Upper lobe of left lung (tissue), 6 donors: ENCODE data around the gene GLOD5. TPM values are rescaled to one million over a fixed set of nuclear protein-coding genes. Genes with fewer than 3 reads are reported as not detected.
A peak's percentile ranks its signal among the peaks of the same experiment; 100 is the strongest.

ENCODE experiments used
- ATAC-seq, 2 donors: fragments of 200-7000 bp; cut with Tn5 transposase; one replicate each; pipeline ENCODE4 v1.9.1; 2022; ENCODE audit warnings: mild to moderate bottlenecking in 2 of 2, moderate library complexity in 2 of 2; ENCODE audit not compliant: low FRiP score in 2 of 2
- DNase-seq, 2 donors: peaks; one replicate each; pipeline ENCODE4 v3.0.0-alpha.2; 2019 to 2020
- H3K27ac ChIP-seq, 4 donors: fragments of 200-600 bp; sonication (generic); one replicate each; pipeline ENCODE4 v1.5.1; 2016 to 2019
- H3K27me3 ChIP-seq, 4 donors: fragments of 200-600 bp; sonication (generic); one replicate each; pipeline ENCODE4 v1.5.1; 2017 to 2019
- H3K36me3 ChIP-seq, 4 donors: fragments of 200-600 bp; sonication (generic); one replicate each; pipeline ENCODE4 v1.5.1; 2016 to 2019
- H3K4me1 ChIP-seq, 4 donors: fragments of 200-600 bp; sonication (generic); one replicate each; pipeline ENCODE4 v1.5.1; 2018 to 2019
- H3K4me3 ChIP-seq, 4 donors: fragments of 200-600 bp; sonication (generic); one replicate each; pipeline ENCODE4 v1.5.1; 2017 to 2019; ENCODE audit warnings: mild to moderate bottlenecking in 2 of 4, moderate library complexity in 1 of 4
- H3K9me3 ChIP-seq, 4 donors: fragments of 200-600 bp; sonication (generic); one replicate each; pipeline ENCODE4 v1.5.1; 2018 to 2019
- EP300 ChIP-seq, 4 donors: sonication (generic); formaldehyde crosslinking; IDR thresholded peaks; one replicate each; pipeline ENCODE4 v1.5.1; 2017; ENCODE audit warnings: antibody characterized with exemption in 4 of 4, control low read depth in 2 of 4
- POLR2A ChIP-seq, 4 donors: fragments of 450-650 bp; IDR thresholded peaks; one replicate each; pipeline ENCODE4 v1.5.1; 2016 to 2017; ENCODE audit warnings: antibody characterized with exemption in 4 of 4, mild to moderate bottlenecking in 2 of 4
- POLR2AphosphoS5 ChIP-seq, 2 donors: sonication (generic); formaldehyde crosslinking; IDR thresholded peaks; one replicate each; pipeline ENCODE4 v1.5.1; 2017; ENCODE audit warnings: antibody characterized with exemption in 2 of 2
- WGBS, 2 donors: methylation state at CpG; one replicate each; pipeline ENCODE4 v1.1.5; 2017 to 2018; 5-methylcytosine and 5-hydroxymethylcytosine counted together
- total RNA-seq, 6 donors: library from RNA; depleted of rRNA in 4 of 6; stranded (reverse); fragments of >200 nt in 4 of 6; gene quantifications; one replicate each; pipeline versions ENCODE4 v1.1.0 to v1.2.1, GENCODE V29; 2016 to 2021
- TF ChIP-seq, protein P1 (sequence below), 6 experiments: fragments of 450-650 bp in 4 of 6; fragments of 200-600 bp in 2 of 6; sonication (generic) in 2 of 6; IDR thresholded peaks; one replicate each; pipeline ENCODE4 v1.5.1; 2016 to 2019; ENCODE audit warnings: antibody characterized with exemption in 6 of 6
- donor health status: DM: no; HTN: no; CAD: no; lungs with moderate emphysema.
- donor health status: DM: no; HTN: yes; CAD: no; lungs with severe emphysema.

Gene GLOD5
- total RNA-seq, 6 donors from 2014 or later: 1.1 to 2.1 (median 2.0) TPM; not detected in 2

DNA sequence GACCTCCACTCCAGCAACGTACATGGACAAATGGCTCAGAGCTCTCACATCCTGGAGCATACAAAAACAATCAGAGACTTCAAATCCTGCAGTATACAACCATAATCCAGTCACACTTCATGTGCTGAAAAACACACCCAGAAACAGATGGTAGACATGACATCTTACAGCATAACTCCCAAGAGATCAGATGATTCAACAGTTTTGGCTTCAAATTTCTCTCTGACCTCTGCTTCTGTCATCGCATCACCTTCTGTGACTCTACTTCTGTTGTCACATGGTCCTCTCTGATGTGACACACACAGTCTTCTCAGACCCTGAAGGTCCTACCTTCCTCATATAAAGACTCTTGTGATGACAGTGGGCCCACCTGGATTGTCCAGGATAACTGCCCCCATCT lies 46.5 kb upstream of the GLOD5 start:
- Histone ChIP-seq H3K9me3 (no peaks in the 10 kb centered on the region), H3K36me3 (no peaks in the 10 kb centered on the region), H3K27ac (no peak overlapping the region), H3K4me3 (no peak overlapping the region), H3K4me1 (no peaks in the 10 kb centered on the region), H3K27me3 (no peaks in the 10 kb centered on the region)
- WGBS, 2 donors: 77 to 88% methylated on average over 2 of the region's 2 CpGs
- no peak for DNase-seq
- no peak for TF ChIP-seq POLR2AphosphoS5 (IDR thresholded peaks at IDR 0.05)
- TF ChIP-seq, protein P1, sequence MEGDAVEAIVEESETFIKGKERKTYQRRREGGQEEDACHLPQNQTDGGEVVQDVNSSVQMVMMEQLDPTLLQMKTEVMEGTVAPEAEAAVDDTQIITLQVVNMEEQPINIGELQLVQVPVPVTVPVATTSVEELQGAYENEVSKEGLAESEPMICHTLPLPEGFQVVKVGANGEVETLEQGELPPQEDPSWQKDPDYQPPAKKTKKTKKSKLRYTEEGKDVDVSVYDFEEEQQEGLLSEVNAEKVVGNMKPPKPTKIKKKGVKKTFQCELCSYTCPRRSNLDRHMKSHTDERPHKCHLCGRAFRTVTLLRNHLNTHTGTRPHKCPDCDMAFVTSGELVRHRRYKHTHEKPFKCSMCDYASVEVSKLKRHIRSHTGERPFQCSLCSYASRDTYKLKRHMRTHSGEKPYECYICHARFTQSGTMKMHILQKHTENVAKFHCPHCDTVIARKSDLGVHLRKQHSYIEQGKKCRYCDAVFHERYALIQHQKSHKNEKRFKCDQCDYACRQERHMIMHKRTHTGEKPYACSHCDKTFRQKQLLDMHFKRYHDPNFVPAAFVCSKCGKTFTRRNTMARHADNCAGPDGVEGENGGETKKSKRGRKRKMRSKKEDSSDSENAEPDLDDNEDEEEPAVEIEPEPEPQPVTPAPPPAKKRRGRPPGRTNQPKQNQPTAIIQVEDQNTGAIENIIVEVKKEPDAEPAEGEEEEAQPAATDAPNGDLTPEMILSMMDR (IDR thresholded peaks at IDR 0.05): no peak
- TF ChIP-seq POLR2A (IDR thresholded peaks at IDR 0.05): no peak
- TF ChIP-seq EP300 (IDR thresholded peaks at IDR 0.05): no peak
- ATAC-seq: peak in 1 of 2 donors; percentile 80

DNA sequence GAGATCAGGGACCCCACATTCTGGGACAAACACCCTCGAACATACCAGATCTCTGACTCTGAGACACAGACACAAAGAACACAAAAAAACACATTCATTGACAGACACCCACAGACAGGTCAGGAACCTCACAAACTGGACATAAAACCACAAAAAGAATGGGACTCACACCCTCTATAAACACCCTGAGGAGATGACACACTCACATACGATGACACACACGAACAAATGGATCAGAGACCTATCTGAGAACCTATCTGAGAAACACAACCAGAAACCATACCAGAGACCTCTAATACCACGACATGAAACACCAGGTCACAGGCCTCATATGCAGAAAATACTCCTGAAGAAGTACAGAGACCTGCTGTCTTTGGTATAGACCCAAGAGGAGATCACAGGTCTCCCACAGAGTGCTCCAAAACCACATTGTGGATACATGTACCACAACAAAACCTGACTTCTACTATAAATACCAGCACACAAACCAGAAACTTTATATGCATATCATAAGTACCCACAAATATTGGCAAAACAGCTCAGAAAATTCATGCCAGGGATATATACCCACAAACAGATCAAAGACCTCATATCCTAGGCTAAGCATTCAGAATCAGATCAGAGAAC lies 45.6 kb upstream of the GLOD5 start:
- no peak overlapping the region for H3K27ac ChIP-seq
- ATAC-seq (peak in 1 of 2 donors; percentile 65), DNase-seq (no peak)
- no peak for TF ChIP-seq POLR2AphosphoS5 (IDR thresholded peaks at IDR 0.05)
- no peak for TF ChIP-seq EP300 (IDR thresholded peaks at IDR 0.05)
- TF ChIP-seq, protein P1 (IDR thresholded peaks at IDR 0.05): no peak
- TF ChIP-seq POLR2A (IDR thresholded peaks at IDR 0.05): no peak
- no peaks in the 10 kb centered on the region for H3K36me3 ChIP-seq
- no peaks in the 10 kb centered on the region for H3K9me3 ChIP-seq
- H3K27me3 ChIP-seq: no peaks in the 10 kb centered on the region
- H3K4me1 ChIP-seq: no peaks in the 10 kb centered on the region
- H3K4me3 ChIP-seq: no peak overlapping the region
- WGBS, 2 donors: 67 to 92% methylated on average over 4 of the region's 4 CpGs

DNA sequence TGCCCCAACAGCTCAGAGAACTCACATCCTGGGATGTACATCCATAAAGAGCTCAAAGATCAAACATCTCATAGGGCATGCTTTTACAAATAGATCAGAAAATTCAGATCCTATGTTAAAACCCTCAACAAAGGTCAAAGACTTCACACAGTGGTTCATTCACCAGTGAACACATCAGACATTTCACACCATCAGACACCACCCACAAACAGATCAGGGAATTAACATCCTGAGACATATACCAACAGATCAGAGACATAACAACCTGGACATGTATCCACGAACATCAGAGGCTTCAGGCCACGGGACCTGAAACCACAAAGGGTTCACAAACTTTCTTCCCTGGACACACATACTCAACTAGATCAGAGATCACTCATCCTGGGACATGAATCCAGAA lies 41.6 kb upstream of the GLOD5 start:
- DNase-seq (no peak), ATAC-seq (no peak)
- H3K9me3 ChIP-seq: peaks cover 0 to 6% (median 0%) of the 10 kb centered on the region in 4 donors
- WGBS, 2 donors: 42 to 92% methylated on average over 2 of the region's 2 CpGs
- no peaks in the 10 kb centered on the region for H3K4me1 ChIP-seq
- TF ChIP-seq, protein P1 (IDR thresholded peaks at IDR 0.05): no peak
- TF ChIP-seq EP300 (IDR thresholded peaks at IDR 0.05) (no peak), POLR2A (IDR thresholded peaks at IDR 0.05) (no peak), POLR2AphosphoS5 (IDR thresholded peaks at IDR 0.05) (no peak)
- H3K27ac ChIP-seq: no peak overlapping the region
- no peaks in the 10 kb centered on the region for H3K36me3 ChIP-seq
- H3K4me3 ChIP-seq: no peak overlapping the region
- H3K27me3 ChIP-seq: no peaks in the 10 kb centered on the region

DNA sequence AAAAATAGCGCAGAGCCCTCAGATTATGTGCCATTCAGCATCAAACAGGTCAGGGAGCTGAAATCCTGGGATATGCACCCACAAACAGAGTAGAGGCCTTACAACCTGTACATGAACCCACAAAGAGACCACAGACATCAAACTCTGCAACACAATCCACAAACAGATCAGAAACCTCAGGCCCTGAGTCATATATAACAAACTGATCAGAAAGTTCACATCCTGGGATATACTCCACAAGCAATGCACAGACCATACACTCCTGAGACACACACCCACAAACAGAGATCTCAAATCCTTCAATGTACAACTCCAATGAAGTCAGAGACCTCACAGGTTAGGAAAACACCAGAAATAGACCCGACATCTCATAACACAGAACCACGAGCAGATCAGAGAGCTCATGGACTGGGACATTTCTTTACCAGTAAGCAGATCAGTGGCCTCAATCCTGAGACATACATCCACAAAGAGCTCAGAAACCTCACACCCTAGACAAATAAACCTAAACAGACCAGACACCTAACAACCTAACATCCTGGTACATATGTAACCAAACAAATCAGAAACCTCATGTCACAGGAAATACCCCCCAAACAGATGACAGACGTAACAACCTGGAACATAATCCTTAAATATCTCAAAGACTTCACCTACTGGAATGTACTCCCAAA lies 40.8 kb upstream of the GLOD5 start:
- TF ChIP-seq, protein P1 (IDR thresholded peaks at IDR 0.05): no peak
- no peak for TF ChIP-seq POLR2A (IDR thresholded peaks at IDR 0.05)
- TF ChIP-seq EP300 (IDR thresholded peaks at IDR 0.05): no peak
- no peak for TF ChIP-seq POLR2AphosphoS5 (IDR thresholded peaks at IDR 0.05)
- ATAC-seq: no peak
- H3K36me3 ChIP-seq: no peaks in the 10 kb centered on the region
- WGBS, 2 donors: 63% methylated on average over 4 of the region's 4 CpGs; no CpG with 5 or more reads in 1 of the 2 donors
- peaks cover 0 to 6% (median 0%) of the 10 kb centered on the region in 4 donors for H3K9me3 ChIP-seq
- H3K27me3 ChIP-seq: no peaks in the 10 kb centered on the region
- H3K4me1 ChIP-seq: no peaks in the 10 kb centered on the region
- DNase-seq: no peak
- no peak overlapping the region for H3K27ac ChIP-seq
- no peak overlapping the region for H3K4me3 ChIP-seq
